Measurements from ENCODE around the gene LAMA5.

DNA sequence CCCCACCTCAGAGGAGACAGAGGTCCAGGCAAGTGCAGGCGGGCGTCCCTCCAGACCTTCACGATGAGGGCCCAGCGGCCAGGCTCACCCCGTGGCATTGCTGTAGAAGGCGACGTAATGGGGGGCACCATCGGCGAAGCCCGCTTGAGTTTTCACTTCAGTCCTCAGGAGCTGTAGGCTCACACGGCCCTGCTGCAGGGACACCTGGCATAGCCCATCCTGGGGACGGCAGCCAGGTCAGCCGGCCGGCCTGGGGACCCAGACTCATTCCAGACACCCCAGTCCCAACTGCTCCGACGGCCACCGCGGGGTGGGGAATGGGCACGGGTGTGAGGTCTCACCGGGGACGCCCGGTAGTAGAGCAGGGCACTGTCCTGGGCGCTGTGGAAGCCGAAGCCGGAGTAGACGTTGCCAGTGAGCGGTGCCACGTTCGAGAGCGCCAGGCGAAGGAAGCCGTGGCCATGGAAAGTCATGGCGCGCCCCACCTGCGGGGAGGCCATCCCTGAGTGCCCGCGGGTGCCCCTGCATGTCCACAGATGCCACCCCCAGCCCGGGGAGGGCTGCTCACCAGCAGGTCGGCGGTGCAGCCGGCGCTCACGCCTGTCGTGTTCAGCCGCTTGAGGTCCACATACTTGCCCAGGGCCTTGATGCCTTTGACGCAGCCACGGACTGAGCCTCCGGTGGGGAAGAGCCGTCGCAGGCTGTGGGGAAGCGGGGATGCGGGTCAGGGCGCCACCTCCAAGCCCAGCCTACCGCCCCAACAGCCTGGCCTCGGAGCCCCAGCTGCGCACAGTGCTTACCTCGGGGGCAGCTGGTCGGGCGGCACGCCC, 55.1 kb downstream of the LAMA5 start:
- TF ChIP-seq POLR2A (IDR thresholded peaks at IDR 0.05) = no peak
- TF ChIP-seq, protein P1, sequence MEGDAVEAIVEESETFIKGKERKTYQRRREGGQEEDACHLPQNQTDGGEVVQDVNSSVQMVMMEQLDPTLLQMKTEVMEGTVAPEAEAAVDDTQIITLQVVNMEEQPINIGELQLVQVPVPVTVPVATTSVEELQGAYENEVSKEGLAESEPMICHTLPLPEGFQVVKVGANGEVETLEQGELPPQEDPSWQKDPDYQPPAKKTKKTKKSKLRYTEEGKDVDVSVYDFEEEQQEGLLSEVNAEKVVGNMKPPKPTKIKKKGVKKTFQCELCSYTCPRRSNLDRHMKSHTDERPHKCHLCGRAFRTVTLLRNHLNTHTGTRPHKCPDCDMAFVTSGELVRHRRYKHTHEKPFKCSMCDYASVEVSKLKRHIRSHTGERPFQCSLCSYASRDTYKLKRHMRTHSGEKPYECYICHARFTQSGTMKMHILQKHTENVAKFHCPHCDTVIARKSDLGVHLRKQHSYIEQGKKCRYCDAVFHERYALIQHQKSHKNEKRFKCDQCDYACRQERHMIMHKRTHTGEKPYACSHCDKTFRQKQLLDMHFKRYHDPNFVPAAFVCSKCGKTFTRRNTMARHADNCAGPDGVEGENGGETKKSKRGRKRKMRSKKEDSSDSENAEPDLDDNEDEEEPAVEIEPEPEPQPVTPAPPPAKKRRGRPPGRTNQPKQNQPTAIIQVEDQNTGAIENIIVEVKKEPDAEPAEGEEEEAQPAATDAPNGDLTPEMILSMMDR (IDR thresholded peaks at IDR 0.05) = no peak

All from prostate gland (tissue), 2 donors.